Stimulated activated CD4-positive, alpha-beta T cell treated with anti-CD3 and anti-CD28 coated beads, Interleukin-15, amount 100 ng/mL, for 1 hour (primary cell): Measurements from ENCODE around the gene SEC24B.

Experiments
- DNase-seq, 2 donors: peaks; one replicate each; pipeline ENCODE4 v3.0.0-alpha.2; 2020; ENCODE audit warnings: low read depth in 1 of 2, low spot score in 1 of 2

SEC24B gene

GRCh38 chr4:109433205-109434006 lies at the start of gene SEC24B:
TSS of gene SEC24B (plus strand) at chr4:109433815. CDS start at chr4:109433870, 55 bp downstream.
- peak; percentile 77 to 78 for DNase-seq

- DNase-seq, result no peak
Measured at GRCh38 chr4:109383823-109384222, 49.8 kb upstream of the SEC24B start.

DNA sequence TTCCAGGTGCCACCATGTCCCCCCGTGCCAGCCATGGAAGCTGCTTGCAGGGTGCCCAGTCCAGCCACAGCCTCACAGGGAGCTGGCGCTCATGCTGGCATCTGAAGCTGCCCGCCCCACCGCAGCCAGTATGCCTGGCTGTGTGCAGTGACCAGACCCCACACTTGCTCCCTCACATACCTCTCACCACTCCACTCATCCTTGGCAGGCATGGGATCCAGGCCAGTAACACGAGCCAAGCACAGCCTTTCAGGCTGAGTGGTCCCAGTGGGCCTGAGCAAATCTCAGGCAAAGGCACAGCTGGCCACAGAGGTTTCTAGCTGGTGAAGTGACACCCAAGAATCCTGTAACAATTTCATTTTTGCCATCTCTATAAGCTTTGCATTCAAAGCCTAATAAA lies 48.4 kb upstream of the SEC24B start:
- DNase-seq, result no peak

DNA sequence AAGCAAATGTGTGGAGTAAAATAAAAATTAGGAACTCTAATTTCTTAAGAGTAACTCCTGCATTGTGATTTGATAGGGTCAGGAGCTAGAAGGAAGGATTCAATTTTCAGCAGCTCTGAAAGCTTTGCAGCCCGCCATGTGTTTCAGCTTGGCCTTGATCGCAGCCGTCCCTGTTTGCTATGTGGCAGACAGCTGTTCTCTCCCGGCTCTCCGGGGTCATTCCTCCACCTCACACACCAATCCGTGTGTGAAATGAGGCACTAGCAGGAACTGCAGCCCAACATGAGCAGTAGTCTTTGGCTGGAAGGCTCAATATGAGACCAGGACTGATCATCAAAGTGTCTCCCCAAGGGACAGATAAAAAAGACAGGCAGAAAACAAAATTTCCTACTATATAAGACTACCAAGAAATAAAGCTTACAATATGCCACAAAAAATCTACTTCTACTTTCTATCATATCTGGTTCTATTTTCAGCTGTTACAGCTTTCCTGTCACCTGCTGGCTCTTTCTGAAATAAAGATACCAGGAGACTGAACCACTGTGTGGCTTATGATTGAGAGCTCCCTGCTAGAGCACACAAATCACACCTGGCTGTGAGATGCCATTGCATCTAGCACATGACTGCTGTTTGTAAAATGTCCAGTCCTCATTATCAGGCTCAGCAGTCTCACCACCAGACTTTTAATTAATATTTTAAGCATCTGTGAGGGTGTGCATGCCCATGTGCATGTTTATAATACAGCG lies 44.1 kb upstream of the SEC24B start:
- DNase-seq, result no peak

- DNase-seq, result no peak
Measured at GRCh38 chr4:109390115-109390768, 43.4 kb upstream of the SEC24B start.

DNA sequence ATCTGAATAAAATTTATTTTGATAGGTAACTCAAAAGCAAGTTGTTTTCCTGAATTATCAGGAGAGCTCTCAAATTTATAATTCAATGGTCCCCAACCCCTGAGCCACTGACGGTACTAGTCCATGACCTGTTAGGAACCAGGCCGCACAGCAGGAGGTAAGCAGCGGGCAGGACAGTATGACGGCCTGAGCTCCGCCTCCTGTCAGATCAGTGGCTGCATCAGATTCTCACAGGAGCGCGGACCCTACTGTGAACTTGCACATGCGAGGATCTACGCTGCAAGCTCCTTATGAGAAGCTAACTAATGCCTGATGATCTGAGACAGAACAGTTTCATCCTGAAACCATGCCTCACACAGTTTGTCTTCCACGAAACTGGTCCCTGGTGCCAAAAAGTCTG lies 37.9 kb upstream of the SEC24B start:
- DNase-seq, result no peak

DNA sequence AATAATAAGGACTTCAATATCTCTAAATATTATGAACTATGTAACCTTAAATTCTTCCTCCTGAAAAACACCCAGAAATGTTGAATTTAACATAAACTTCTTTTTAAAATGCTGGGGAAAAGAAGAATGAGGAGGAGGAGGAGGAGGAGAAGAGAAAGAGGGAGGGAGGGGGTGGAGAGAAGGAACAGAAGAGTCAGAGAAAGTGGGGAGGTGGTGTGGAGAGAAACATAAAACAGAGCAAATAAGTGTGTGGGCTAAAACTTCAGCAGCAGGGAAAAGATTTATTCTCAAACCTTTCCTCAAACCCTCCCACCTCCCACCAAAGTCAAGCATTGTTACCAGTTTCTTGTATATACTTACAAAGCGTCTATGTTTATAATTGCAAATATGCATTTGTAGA lies 34.7 kb upstream of the SEC24B start:
- DNase-seq, result no peak

DNA sequence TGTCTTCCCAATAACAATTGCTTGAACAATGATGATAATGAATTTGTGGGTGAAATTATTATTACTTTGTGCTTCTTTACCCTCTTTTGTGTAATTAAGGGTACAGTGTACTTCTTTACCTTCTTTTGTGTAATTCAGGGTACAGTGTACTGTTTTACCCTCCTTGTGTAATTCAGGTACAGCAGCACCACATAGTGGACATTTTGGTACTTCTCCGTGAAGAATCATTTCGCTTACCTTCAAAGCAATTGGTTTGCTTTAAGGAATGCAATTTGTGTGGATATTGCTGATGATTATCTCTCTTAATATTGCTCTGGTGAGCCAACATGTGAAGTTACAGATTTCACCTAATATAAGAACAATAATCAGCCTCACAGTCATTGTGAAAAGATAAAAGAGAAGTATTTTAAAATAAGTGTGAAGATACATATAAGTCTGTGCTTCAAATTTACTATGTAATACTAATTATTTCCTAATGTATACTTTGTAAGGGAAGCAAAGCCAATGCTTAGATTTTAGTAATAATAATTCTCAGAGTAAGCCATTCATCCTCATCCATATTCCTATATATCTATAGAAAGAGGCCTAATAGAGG lies 27.2 kb upstream of the SEC24B start:
- no peak for DNase-seq

GRCh38 chr4:109407027-109407737 lies 26.4 kb upstream of the SEC24B start:
- no peak for DNase-seq

DNA sequence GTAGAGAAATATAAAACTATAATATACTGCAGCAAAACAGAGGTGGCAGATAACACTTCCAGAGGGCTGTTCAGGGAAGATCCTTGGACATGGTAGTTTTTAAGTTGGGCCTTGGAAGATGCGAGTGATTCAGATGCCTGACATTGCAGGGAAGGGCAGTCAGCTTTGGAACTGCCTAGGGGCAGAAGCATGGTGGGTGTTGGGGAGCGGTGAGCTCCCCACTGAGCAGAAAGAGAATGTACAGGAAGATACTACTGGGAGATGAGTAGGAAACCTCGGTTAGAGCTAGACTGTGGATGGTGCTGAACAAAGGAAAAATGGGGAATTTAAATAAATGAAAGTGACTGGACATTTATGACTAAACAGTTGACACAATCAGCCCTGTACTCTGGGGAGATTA lies 24.9 kb upstream of the SEC24B start:
- DNase-seq, result no peak

DNA sequence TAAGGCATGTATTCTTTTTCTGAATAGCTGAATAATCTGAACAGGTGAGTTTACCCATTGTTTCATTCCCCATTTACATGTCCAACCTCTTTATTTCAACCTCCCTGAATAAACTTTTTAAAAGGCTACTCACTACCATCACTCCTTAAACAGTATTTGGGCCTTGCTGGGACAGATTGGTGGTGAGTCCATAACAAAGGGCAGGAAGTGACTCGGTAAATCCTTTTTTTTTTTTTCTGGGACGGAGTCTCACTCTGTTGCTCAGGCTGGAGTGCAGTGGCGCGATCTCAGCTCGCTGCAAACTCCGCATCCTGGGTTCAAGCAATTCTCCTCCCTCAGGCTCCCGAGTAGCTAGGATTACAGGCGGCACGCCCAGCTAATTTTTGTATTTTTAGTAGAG lies 23.4 kb upstream of the SEC24B start:
- no peak for DNase-seq

GRCh38 chr4:109410776-109411175 lies 22.8 kb upstream of the SEC24B start:
- no peak for DNase-seq

DNA sequence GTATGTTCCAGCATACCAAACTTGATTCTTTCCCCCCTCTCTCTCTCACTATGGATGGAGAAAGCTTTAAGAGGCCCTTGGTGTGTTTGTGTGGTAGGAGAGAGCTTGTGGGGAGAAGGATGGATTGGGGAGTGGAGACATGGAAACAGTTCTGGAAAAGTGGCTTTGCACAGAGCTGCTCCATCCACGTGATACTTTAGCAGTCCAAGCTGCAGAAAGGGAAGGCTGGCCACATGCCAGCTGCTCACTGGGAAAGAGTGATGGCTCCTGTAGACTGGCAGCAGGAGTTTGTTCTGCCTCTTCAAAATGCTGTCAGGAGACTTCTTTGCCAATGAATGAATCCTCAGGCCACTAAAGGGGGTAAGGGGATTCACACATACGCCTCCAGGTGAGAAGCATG lies 21.7 kb upstream of the SEC24B start:
- DNase-seq, result no peak

DNA sequence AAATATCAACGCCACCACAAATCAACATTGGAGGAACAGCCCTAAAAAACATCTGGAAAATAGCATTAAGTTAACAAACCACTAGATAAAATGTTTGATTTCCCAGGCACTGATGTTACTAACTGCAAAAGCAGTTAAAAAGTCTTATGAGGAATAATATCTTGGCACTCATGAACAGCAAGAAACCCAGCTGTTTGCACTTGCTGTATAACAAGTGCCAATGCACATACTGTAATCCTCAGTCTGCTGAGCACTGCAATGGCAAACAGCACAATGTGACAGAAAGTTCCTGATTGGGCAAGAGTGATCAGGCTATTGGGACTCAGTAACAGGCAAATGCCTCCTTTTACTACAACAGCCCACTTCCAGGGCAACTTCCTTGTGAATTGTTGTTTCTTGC lies 20.8 kb upstream of the SEC24B start:
- no peak for DNase-seq

DNA sequence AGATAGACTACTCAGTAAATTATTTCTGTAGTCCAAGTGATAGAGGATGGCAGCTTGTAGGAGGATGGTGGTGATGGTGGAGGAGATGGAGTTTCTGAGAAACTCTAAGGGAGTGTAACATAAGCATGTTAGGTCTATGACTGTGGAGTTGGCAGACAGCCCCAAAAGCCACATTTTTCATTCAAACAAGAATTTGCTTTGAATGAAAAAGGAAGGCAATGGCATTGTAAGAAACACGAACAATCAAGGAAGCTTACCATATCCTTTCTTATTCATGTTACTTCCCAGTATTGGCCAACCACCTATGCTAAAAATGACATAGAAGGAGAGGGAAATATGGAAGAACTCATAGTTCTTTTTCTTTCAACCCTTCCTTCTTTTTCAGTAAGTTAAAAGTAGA lies 18.7 kb upstream of the SEC24B start:
- DNase-seq, result no peak

- no peak for DNase-seq
Measured at GRCh38 chr4:109418588-109418987, 15.0 kb upstream of the SEC24B start.

DNA sequence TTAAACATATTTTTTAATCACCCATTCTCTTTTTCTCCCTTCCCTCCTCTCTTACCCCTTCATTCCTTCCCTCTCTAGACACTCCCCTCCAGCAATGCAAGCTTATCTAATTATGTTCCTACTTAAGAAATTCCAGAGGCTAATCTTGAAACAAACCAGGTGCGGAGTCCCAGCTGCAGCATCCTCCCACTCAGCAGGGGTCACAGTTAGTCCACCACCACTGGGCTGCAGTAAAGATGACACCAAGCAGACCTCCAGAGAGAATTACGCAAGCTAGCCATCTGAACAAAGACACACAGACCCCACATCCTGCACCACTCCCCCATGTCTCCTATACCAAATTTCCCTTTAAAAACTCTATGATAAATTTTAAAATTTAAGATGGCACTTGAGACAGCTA lies 13.9 kb upstream of the SEC24B start:
- no peak for DNase-seq

- no peak for DNase-seq
Measured at GRCh38 chr4:109424093-109424841, 9.3 kb upstream of the SEC24B start.

DNA sequence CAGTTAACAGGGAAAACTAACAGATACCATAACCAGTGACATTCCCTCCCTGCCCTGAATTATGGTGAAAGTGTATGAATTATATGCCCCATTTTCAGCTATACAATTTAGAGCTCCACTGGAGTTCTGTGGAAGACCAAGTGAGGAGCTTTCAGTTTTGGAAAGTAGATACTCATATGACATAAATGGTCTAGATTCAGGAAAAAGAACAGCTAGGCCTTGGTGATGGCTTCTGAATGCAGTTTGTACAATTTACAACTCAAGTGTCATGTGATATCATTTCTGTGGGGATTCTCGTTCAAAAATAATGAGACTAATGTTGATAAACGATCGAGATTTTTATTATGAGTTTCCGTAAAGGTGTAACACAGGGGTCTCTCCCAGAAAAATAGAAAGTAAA lies 8.2 kb upstream of the SEC24B start:
- no peak for DNase-seq

GRCh38 chr4:109429545-109429944 lies 4.1 kb upstream of the SEC24B start:
- no peak for DNase-seq
